SJCRH30 (cell line): ENCODE data around the gene RAP2A. TPM values are rescaled to one million over a fixed set of nuclear protein-coding genes. Genes with fewer than 3 reads are reported as not detected.

ENCODE experiments used
- DNase-seq, 2 experiments: peaks; one replicate each; pipeline ENCODE4 v3.0.0-alpha.2; 2015 to 2020
- H3K27ac ChIP-seq: fragments of 250-450 bp; sonication (Bioruptor Pico); 2 replicates; pipeline ENCODE4 v1.5.1; 2020; ENCODE audit warnings: mild to moderate bottlenecking, moderate library complexity
- H3K27me3 ChIP-seq: fragments of 250-450 bp; sonication (Bioruptor Pico); 2 replicates; pipeline ENCODE4 v1.5.1; 2020; ENCODE audit warnings: mild to moderate bottlenecking, moderate library complexity
- H3K36me3 ChIP-seq: fragments of 250-450 bp; sonication (Bioruptor Pico); 2 replicates; pipeline ENCODE4 v1.5.1; 2020; ENCODE audit warnings: mild to moderate bottlenecking, moderate library complexity
- H3K4me1 ChIP-seq: fragments of 250-450 bp; sonication (Bioruptor Pico); 2 replicates; pipeline ENCODE4 v1.5.1; 2020; ENCODE audit warnings: mild to moderate bottlenecking, moderate library complexity
- H3K4me3 ChIP-seq: fragments of 250-450 bp; sonication (Bioruptor Pico); 2 replicates; pipeline ENCODE4 v1.5.1; 2020; ENCODE audit warnings: mild to moderate bottlenecking, moderate library complexity
- H3K9me3 ChIP-seq: fragments of 250-450 bp; sonication (Bioruptor Pico); replicated peaks from 2 replicates; pipeline ENCODE4 v1.5.1; 2020; ENCODE audit warnings: mild to moderate bottlenecking, moderate library complexity
- total RNA-seq: library from RNA; depleted of rRNA; stranded (reverse); fragments of >200 nt; shearing (Covaris generic); gene quantifications from 2 replicates; pipeline ENCODE4 v1.2.3, GENCODE V29; 2014; rRNA removed

The RAP2A gene
- total RNA-seq: 26.8 and 28.9 TPM in 2 replicates

DNA sequence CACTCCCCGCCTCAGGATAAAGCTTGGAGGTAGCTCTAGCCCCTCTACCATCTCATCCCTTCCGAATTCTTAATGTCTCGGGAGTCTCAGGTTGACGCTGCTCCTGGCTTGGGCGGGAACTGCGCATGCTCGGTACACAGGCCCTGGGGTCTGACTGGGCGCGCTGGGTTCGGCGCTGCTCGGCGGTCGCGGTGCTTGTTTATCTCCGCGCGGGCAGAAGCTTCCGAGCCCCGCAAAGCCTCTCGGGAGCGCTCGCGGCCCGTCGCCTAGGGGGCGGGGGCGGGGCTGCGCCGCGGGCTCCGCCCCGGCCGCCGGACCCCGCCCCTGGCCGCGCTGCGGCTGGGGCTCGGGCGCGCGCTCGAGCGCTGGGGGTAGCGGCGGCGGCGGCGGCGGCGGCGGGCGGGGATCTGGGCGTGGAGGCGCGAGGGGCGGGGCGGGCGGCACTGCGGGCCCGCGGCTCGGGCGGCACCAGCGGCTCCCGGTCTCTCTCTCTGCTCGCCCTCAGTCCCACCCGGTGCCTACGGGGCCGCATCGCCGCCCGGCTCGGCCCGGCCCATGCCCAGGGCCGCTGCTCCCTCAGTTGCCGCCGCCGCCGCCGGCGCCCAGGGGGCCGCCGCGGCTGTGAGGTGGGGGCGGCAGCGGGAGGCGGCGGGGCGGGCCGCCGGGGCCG is at the start of gene RAP2A:
RAP2A (plus strand) TSS at position 443 of the 670 bp plus-strand sequence. CDS start 302 bp downstream, outside the sequence.
- peak; percentile 90 to 93 for DNase-seq
- H3K27me3 ChIP-seq: no peaks in the 10 kb centered on the region

DNA sequence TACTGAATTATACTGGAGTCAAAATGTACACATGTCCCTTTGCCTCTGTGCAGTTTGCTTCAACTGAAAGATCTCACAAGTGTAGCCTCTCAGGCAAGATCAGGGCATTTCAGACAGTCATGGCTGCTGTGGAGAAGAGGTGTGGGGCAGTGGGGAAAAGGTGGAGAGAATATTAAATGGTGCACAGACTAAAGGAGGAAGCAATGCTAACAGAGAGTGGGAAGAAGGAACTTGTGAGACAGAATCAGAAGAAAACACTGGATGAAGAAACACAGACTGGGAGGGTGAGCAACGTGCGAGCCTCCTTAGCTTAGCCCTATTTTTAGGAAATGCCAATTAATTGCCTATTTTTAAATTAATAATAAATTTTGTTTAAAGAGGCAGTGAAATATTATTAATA is 49.6 kb upstream of the RAP2A start:
- no peak overlapping the region for H3K27ac ChIP-seq
- H3K9me3 ChIP-seq: no peaks in the 10 kb centered on the region
- H3K4me3 ChIP-seq: no peak overlapping the region
- H3K27me3 ChIP-seq: no peaks in the 10 kb centered on the region
- H3K4me1 ChIP-seq: peaks cover 23% of the 10 kb centered on the region
- DNase-seq: no peak
- H3K36me3 ChIP-seq: 0 out of 2 replicates have a peak, but pooled peaks cover 5% of the 10 kb centered on the region

More for the DNA sequence above, at the start of gene RAP2A:
- Histone ChIP-seq H3K9me3 (no peaks in the 10 kb centered on the region), H3K36me3 (0 out of 2 replicates have a peak, but pooled peaks cover 4% of the 10 kb centered on the region), H3K4me1 (peaks cover 7% of the 10 kb centered on the region; the same call in 1 of the 2 replicates), H3K27ac (peak within 1 kb of the TSS; percentile 91), H3K4me3 (peak within 1 kb of the TSS; percentile 94)

DNA sequence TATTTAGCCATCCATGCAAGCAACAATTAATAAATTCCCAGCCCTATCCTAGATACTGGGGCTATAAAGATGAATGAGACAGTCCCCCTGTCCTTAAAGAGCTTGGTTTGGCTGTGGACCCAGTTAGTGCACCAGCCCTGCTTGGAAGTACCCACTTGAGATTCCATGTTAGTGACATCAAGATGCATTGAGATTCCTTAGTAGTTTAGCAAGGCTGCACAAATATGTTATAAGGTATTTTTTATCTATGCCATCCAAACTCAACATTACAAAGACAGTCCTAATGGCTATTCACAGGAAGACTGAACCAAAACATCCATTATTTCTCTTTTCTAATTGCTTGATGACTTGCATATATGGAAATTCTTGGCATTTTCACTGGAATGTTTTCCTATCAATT is 48.8 kb upstream of the RAP2A start:
- no peak for DNase-seq

DNA sequence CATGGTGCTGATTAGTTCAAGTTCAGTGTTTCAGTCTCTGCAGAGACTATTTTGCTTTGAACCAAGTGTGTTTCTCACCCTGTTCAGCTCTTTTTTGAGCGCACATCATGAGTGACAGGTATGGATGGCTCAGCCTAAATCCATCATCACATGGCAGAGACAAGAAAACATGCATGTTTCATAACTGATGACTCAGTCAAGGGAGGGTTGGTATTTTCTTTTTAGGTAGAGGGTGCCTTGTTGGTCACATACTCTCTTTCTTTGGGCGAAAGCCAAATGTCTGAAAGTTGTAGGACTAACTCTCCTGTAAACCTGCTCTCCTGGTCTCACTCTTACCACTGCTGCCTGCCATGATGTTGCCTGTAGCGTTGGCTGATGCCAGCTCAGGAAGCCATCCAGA is 48.1 kb upstream of the RAP2A start:
- Histone ChIP-seq H3K4me1 (peaks cover 36% of the 10 kb centered on the region), H3K36me3 (0 out of 2 replicates have a peak, but pooled peaks cover 5% of the 10 kb centered on the region), H3K27me3 (no peaks in the 10 kb centered on the region), H3K9me3 (no peaks in the 10 kb centered on the region), H3K4me3 (no peak overlapping the region), H3K27ac (no peak overlapping the region)
- DNase-seq: no peak

More for the DNA sequence above, 48.8 kb upstream of the RAP2A start:
- Histone ChIP-seq H3K36me3 (0 out of 2 replicates have a peak, but pooled peaks cover 5% of the 10 kb centered on the region), H3K9me3 (no peaks in the 10 kb centered on the region), H3K27ac (no peak overlapping the region), H3K4me1 (peaks cover 29% of the 10 kb centered on the region), H3K27me3 (no peaks in the 10 kb centered on the region), H3K4me3 (no peak overlapping the region)

DNA sequence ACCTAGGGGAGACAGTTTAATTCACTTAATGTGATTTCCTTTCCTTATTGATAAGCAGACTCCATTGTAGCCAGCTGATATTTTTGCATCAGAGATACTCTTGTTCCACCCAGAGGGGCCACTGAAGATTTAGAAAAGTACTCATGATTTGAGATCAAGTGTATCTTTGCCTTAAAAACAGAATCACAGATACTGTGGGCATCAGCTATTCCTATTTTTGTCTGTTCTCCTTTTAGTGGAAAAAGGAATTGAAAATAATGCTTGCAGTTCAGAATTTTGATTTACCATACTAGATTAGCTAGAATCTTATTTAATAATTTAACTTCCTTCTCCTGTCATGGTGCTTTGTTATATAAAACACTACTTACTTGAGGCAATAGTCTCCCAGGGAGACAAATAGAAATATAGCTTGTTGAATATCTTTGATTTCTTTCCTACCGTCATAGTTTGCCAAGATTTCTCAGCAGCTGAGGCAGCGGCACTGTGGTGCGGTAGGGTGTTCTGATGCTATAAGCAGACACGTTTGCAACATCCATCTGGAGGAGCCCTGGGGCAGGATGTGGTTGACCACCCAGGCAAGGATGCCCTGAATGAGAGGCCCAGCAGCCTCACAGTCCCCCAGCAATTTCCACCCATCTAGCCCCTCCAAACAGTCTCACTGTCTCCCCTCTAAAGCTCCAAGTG is 47.0 kb upstream of the RAP2A start:
- Histone ChIP-seq H3K27ac (no peak overlapping the region; the same call in 1 of the 2 replicates), H3K4me1 (peaks cover 47% of the 10 kb centered on the region), H3K4me3 (no peak overlapping the region), H3K9me3 (no peaks in the 10 kb centered on the region), H3K27me3 (no peaks in the 10 kb centered on the region), H3K36me3 (0 out of 2 replicates have a peak, but pooled peaks cover 5% of the 10 kb centered on the region)
- DNase-seq: peak; percentile 52 to 67

DNA sequence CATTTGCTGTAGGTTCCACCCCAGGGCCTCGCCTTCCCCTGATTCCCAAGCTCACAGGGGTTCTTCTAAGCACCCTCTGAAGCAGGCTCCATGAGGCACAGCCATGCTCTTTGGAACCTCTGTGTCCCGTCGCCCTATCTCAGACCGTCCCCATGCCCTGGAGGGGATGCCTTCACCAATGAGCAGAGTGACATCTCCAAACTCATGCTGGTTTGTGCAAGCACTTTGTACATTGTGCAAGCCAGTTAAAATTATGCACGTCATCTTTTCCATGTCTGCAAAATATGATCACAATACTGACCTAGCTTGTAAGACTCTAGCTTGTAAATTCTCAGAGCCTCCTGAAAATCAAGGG is 46.5 kb upstream of the RAP2A start:
- peaks cover 5% of the 10 kb centered on the region; the same call in 1 of the 2 replicates for H3K36me3 ChIP-seq
- peaks cover 49% of the 10 kb centered on the region for H3K4me1 ChIP-seq
- no peaks in the 10 kb centered on the region for H3K27me3 ChIP-seq
- DNase-seq: no peak
- peak overlapping the region; percentile 8; the same call in 1 of the 2 replicates for H3K27ac ChIP-seq
- no peak overlapping the region for H3K4me3 ChIP-seq
- no peaks in the 10 kb centered on the region for H3K9me3 ChIP-seq

DNA sequence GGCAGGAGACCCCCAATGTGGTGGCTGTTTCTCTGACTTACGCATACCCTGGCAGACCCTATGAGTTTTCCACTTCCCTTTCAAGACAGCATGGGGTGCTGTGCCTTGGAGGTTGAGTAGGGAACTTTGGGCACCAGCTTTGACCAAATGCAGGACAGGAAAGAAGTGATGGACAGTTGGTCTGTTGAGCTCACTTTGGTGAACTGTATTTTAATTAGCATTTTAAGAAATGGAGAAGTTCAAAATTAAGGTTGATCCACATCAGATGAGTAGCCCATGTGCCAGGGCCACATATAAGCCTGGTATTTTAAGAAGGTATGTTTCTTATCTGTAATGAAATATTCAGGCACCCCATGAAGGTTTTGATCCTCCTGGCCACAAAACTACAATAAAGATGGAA is 46.1 kb upstream of the RAP2A start:
- H3K27me3 ChIP-seq: no peaks in the 10 kb centered on the region
- no peak for DNase-seq
- peaks cover 49% of the 10 kb centered on the region for H3K4me1 ChIP-seq
- H3K4me3 ChIP-seq: no peak overlapping the region
- H3K36me3 ChIP-seq: peaks cover 8% of the 10 kb centered on the region; the same call in 1 of the 2 replicates
- no peaks in the 10 kb centered on the region for H3K9me3 ChIP-seq
- peak overlapping the region; percentile 8; the same call in 1 of the 2 replicates for H3K27ac ChIP-seq

DNA sequence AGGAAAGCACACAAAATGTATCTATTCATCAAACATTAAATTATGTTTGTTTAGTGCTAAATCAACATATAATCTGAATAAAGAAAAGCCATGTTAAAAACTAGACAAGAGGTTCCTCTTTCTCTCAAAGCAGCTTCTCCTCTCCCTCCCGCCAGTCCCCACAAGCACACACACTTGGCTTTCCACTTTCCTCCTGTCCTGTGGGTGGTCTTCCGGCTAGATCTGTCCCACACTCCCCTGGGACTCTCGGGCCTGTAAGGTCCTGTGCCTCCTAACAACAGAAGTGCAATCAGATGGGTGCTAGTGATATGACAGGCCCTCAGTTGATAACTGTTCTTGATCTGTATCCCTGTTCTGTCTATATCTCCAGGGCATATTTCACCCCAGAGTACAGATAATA is 45.6 kb upstream of the RAP2A start:
- Histone ChIP-seq H3K27ac (no peak overlapping the region), H3K4me3 (no peak overlapping the region), H3K36me3 (peaks cover 8% of the 10 kb centered on the region), H3K4me1 (peaks cover 49% of the 10 kb centered on the region), H3K9me3 (no peaks in the 10 kb centered on the region), H3K27me3 (no peaks in the 10 kb centered on the region)
- peak; percentile 38 to 47 for DNase-seq

DNA sequence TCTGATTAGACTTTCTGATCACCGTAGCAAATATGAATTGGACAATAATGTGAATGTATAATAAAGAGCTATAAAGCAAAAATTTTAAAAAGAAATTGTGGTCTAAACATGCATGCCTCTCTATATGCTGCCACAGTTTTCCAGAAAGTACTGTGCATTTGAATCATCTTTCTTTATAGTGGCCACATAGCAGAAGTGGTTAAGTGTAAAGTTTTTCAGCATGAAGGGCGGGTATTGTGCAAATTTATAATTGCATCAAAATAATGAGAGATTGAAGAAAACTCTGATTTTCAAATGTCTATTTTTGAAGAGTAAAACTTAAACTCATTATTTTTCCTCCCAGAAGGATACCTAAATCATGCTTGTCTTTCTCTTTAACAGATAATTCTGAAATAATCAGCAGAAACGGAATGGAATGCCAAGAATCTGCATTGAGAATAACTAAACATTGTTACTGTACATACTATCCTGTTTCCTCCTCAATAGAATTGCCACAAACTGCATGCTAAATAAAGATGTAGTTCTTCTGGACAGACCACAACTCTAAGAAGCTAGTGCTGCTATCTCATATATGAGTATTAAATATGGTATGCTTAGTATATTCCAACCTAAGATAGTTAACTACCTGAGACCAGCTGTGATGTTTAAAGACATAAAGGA is 42.9 kb upstream of the RAP2A start:
- no peaks in the 10 kb centered on the region for H3K27me3 ChIP-seq
- peaks cover 46% of the 10 kb centered on the region for H3K4me1 ChIP-seq
- H3K36me3 ChIP-seq: peaks cover 9% of the 10 kb centered on the region
- no peaks in the 10 kb centered on the region for H3K9me3 ChIP-seq
- H3K4me3 ChIP-seq: no peak overlapping the region
- DNase-seq: peak in 1 of 2 experiments; percentile 26
- H3K27ac ChIP-seq: peak overlapping the region; percentile 28; the same call in 1 of the 2 replicates

DNA sequence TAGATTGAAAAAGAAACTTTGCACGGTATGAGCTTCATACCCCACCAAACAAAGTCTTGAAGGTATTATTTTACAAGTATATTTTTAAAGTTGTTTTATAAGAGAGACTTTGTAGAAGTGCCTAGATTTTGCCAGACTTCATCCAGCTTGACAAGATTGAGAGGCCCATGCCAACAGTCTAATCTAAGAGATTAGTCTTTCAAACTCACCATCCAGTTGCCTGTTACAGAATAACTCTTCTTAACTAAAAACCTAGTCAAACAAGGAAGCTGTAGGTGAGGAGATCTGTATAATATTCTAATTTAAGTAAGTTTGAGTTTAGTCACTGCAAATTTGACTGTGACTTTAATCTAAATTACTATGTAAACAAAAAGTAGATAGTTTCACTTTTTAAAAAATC is 41.9 kb upstream of the RAP2A start:
- peaks cover 42% of the 10 kb centered on the region for H3K4me1 ChIP-seq
- no peak overlapping the region for H3K27ac ChIP-seq
- H3K27me3 ChIP-seq: no peaks in the 10 kb centered on the region
- DNase-seq: no peak
- H3K4me3 ChIP-seq: no peak overlapping the region
- H3K36me3 ChIP-seq: peaks cover 9% of the 10 kb centered on the region
- H3K9me3 ChIP-seq: no peaks in the 10 kb centered on the region

DNA sequence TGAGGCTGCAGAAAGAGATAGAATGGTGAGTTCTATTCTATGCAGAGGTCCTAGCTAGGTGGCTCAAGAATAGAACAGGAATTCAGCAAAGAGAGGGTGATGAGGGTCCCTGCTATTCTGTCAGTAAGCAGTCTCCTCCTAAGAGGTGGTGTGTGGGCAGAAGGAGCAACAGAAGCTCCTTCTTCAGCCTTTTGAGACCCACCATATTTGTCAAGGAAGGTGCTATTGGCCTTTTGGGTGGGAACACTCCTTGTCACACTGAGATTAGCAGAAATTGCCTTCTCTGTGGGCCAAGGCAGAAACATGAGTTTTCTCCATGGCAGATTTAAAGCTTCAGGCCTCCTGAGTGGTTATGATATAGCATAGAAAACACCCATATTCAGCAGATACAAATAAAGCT is 39.4 kb upstream of the RAP2A start:
- Histone ChIP-seq H3K4me3 (no peak overlapping the region), H3K27me3 (no peaks in the 10 kb centered on the region), H3K4me1 (peaks cover 26% of the 10 kb centered on the region), H3K9me3 (no peaks in the 10 kb centered on the region), H3K27ac (no peak overlapping the region), H3K36me3 (peaks cover 9% of the 10 kb centered on the region)
- no peak for DNase-seq

DNA sequence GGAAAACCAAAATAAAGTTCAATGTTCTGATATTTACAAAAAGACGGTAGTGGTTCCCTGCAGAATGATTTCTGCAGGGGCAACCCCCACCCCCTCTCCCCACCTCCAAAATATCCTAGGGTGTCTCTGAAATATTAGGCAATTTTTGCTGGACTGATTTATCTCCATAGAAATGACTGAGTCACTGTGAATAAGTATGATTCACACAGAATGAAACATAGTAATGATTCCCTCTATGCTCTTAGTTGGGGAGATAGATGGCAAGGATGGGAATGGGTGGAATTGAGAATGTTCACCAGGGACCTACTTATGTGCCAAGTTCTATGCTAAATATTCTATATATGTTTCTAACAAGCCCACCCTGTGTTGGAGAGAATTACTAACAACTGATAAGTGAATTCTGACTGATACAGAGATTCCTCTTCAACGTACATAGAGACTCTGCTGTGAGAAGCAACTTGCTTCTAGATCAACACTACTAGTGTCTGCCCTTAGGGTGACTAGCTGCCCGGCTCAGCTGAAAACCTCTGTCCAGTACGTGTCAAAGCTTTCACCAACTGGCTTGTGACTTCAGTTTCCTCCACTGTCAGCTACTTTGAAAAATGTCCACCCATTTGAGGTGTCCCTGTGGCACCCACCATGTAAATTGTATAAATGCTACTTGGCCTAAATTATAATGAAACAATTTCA is 38.4 kb upstream of the RAP2A start:
- no peaks in the 10 kb centered on the region for H3K27me3 ChIP-seq
- peaks cover 15% of the 10 kb centered on the region for H3K4me1 ChIP-seq
- DNase-seq: no peak
- no peak overlapping the region for H3K27ac ChIP-seq
- H3K36me3 ChIP-seq: peaks cover 9% of the 10 kb centered on the region
- no peaks in the 10 kb centered on the region for H3K9me3 ChIP-seq
- no peak overlapping the region for H3K4me3 ChIP-seq

DNA sequence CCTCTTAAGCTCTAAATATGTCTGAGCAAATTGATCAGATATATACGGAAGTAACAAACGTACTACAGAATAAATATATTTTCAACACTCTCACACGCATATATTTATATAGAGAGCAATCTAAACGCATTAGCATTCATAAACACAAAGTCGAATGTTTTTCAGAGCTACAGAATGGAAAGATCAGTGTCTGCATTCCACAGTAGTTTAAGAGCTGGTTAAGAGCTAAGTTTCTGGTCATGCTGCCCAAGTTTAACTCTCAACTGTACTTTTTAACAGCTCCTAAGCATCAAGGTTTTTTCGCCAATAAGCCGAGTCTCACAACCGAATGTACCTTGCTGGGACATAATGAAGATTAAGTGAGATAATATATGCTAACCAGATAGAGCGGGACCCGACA is 36.7 kb upstream of the RAP2A start:
- Histone ChIP-seq H3K9me3 (no peaks in the 10 kb centered on the region), H3K27me3 (no peaks in the 10 kb centered on the region), H3K36me3 (peaks cover 9% of the 10 kb centered on the region), H3K4me1 (peaks cover under 1% of the 10 kb centered on the region; the same call in 1 of the 2 replicates), H3K4me3 (no peak overlapping the region), H3K27ac (no peak overlapping the region)
- no peak for DNase-seq

DNA sequence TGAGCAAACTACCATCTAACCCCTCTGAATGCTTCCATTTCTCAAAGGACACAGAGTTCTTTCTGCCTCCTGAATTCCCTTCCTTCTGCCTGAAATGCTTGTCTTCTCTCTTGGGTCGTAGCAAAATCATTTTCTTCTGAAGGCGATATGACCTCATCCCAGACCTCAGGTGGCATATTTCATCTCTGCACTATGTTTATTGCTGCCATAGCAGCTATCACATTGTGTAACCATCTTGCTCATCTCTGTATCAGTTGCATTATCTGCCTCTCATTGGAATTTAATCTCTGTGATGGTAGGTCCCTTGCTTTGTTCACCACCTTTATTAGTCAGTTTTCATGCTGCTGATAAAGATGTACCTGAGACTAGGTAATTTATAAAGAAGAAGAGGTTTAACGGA is 32.5 kb upstream of the RAP2A start:
- no peaks in the 10 kb centered on the region for H3K27me3 ChIP-seq
- H3K9me3 ChIP-seq: no peaks in the 10 kb centered on the region

More for the DNA sequence above, 32.5 kb upstream of the RAP2A start:
- Histone ChIP-seq H3K27ac (no peak overlapping the region), H3K4me1 (no peaks in the 10 kb centered on the region), H3K36me3 (no peaks in the 10 kb centered on the region), H3K4me3 (no peak overlapping the region)
- no peak for DNase-seq
